Parathyroid adenoma (tissue), 2 donors: ENCODE data around the gene MZT2B.
"Not testable (repeated sequence)": the region's sequence is repeated elsewhere in the genome, so short reads cannot be mapped to it uniquely, and the experiment has no call there.

ENCODE experiments used
- H2AFZ ChIP-seq: fragments of 300-600 bp; sonication (generic); one replicate; pipeline ENCODE4 v1.7.0; 2017; ENCODE audit warnings: antibody characterized with exemption, mild to moderate bottlenecking
- H3K27ac ChIP-seq: fragments of 300-600 bp; sonication (generic); one replicate; pipeline ENCODE4 v1.7.0; 2017
- H3K27me3 ChIP-seq: fragments of 300-600 bp; sonication (generic); one replicate; pipeline ENCODE4 v1.7.0; 2017; ENCODE audit warnings: low read length; ENCODE audit not compliant: control insufficient read depth, insufficient read depth
- H3K36me3 ChIP-seq: fragments of 300-600 bp; sonication (generic); one replicate; pipeline ENCODE4 v1.7.0; 2017; ENCODE audit warnings: low read length; ENCODE audit not compliant: control insufficient read depth, insufficient read depth
- H3K4me1 ChIP-seq: fragments of 300-600 bp; sonication (generic); one replicate; pipeline ENCODE4 v1.7.0; 2017; ENCODE audit warnings: control low read depth
- H3K4me2 ChIP-seq: fragments of 300-600 bp; sonication (generic); one replicate; pipeline ENCODE4 v1.7.0; 2017; ENCODE audit warnings: low read length
- H3K4me3 ChIP-seq: fragments of 300-600 bp; sonication (generic); one replicate; pipeline ENCODE4 v1.7.0; 2017; ENCODE audit warnings: low read depth, low read length
- H3K79me2 ChIP-seq: fragments of 300-600 bp; sonication (generic); one replicate; pipeline ENCODE4 v1.7.0; 2017; ENCODE audit warnings: control low read depth
- H3K9ac ChIP-seq: fragments of 300-600 bp; sonication (generic); one replicate; pipeline ENCODE4 v1.7.0; 2017; ENCODE audit warnings: mild to moderate bottlenecking
- H3K9me3 ChIP-seq: fragments of 300-600 bp; sonication (generic); one replicate; pipeline ENCODE4 v1.7.0; 2017; ENCODE audit warnings: low read length; ENCODE audit not compliant: control insufficient read depth
- TF ChIP-seq, protein P1 (sequence below): fragments of 300-600 bp; sonication (generic); IDR thresholded peaks from one replicate; pipeline ENCODE4 v1.7.0; 2017; ENCODE audit warnings: antibody characterized with exemption, mild to moderate bottlenecking
- donor health status: primary hyperparathyroidism.

The MZT2B gene

DNA sequence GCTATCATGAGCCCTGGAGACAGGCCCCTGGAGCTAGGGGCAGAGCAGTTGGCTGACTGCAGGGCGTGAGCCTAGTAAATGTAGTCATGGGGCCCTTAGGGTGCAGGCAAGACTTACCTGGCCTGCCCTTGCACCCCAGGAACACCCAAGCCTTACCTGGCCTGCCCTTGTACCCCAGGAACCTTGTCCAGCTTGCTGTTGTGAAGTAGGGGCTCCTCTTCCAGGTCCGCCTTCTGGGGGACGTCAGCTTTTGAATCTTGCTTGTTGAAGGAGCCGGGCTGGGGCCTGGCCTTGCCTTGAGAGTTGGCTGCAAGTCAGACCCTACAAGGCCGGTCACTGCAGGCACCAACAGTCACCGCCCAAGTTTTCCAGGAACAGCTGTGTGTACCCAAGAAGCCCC, 41.1 kb upstream of the MZT2B start:
- H3K4me1 ChIP-seq, H3K9me3 ChIP-seq, H3K4me3 ChIP-seq, H3K36me3 ChIP-seq, H3K9ac ChIP-seq, H3K79me2 ChIP-seq, H2AFZ ChIP-seq, H3K27ac ChIP-seq, H3K27me3 ChIP-seq, H3K4me2 ChIP-seq: not testable (repeated sequence)

DNA sequence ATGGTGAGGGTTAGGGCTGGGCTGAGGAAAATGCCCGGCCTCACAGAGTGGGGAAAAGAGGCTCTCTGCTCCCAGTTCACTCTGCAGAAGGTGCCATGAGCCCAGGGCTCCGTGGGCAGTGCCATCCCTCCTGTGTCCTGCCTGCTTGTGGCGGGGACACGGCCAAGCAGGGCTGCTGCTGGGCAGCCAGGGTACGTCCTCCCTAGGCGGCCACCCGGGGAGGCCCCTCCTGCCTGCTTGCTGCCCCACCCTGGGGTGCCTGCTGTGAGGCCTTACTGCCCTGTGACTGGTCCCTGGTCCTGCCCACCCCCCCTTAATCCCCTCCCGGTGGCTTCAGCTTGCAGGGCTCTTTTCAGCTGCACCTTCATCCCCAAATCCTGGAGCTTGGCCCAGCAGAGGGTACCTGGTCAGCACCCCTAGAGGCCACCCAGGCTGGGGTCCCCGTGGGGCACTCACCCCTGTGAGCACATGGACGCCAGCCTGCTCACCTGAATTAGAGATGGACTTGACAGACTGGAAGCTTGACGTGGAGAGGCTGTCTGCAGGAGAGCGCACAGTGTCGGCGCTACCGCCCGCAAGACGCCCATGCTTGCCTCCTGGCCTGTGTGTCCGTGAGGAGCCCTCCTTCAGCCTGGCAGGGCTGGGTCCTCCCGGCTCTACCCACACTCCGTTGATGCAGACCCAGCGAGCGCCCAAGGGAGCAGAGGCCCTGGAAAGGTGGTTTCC, 40.3 kb upstream of the MZT2B start:
- H3K79me2 ChIP-seq, H3K27me3 ChIP-seq, H3K9me3 ChIP-seq, H3K4me1 ChIP-seq, H2AFZ ChIP-seq, H3K4me2 ChIP-seq, H3K36me3 ChIP-seq, H3K9ac ChIP-seq, H3K27ac ChIP-seq, H3K4me3 ChIP-seq: not testable (repeated sequence)

DNA sequence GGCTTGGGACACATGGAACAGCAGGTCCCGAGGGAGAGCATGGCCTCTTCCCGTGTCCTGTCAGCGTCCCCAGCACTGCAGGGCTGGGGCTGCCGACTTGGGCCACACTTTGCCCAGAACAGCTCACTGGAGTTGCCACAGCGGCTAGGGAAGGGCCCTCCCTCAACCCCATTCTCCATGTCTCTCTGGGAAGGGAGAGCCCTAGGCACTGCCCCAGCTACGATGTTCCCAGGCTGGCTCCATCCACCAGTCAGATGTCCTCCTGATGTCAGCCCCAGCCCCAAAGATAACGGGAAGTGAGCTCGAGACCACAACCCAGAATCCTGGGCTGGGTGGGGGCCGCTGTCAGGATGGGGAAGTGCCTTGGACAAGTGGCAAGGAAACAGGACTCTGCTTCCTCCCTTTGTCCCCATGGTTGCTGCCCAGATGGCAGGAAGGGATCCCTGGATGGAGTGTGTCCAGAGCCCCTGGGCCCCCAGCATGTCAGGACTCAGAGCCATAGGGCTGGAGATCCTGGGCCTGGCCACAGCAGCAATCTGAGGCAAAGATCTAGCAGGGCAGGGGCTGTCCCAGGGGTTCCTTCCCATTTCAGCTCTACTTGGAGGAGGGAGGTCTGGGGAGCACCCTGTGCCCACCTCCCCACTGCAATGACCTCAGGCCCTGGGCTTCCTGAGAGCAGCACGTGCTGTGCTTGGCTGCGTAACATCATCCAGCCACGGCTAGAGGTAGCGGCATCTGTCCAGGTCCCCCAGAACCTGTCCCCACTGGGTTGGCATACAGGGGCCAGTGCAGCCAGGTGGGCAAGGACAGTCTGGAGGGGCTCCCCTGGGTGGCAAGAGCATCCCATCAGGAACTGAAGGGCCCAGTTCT, 39.4 kb upstream of the MZT2B start:
- not testable (repeated sequence) for H2AFZ ChIP-seq, H3K27ac ChIP-seq, H3K4me3 ChIP-seq, H3K9ac ChIP-seq, H3K4me1 ChIP-seq, H3K79me2 ChIP-seq, H3K9me3 ChIP-seq, H3K27me3 ChIP-seq, H3K4me2 ChIP-seq, H3K36me3 ChIP-seq

DNA sequence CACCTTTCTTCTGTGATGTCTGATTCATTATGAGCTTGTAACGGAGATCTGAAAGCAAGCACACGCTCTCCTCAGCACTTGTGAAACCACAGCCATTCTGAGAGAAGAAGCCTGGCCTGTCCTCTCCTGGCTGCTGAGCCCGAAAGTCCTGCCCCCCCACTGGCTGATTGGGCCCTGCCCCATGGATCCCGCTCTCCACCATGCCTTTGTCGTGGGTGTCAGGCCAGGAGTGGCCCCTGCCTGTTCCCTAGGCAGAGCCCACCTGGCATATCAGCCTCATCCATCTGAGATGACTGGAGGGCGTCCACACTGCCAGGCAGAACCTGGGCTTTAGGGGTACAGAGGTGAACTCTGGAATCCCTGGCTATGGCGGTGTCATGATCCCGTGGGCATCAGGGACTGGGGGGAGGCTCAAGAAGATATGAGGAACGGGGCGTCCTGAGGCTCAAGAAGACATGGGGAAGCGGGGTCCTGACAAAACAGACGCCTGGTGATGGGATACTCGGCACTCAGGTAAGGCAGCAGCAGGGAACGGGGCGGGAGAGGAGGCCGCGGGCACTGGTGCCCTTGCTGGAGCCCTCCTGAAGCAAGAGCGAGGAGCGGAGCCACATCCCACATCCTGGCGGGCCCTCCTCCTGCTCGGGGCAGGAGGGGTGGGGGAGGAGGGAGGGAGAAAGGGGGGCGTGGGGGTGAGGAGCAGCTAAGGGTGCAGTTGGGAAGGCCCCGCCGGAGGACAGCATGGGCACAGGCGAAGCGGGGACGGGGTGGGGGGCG, 38.6 kb upstream of the MZT2B start:
- not testable (repeated sequence) for H3K27ac ChIP-seq, H3K9me3 ChIP-seq, H3K27me3 ChIP-seq, H3K4me1 ChIP-seq, H3K9ac ChIP-seq, H3K36me3 ChIP-seq, H3K79me2 ChIP-seq
- Histone ChIP-seq H3K4me2 (peak overlapping the region; percentile 59), H2AFZ (peak overlapping the region; percentile 53), H3K4me3 (peak overlapping the region; percentile 16)

DNA sequence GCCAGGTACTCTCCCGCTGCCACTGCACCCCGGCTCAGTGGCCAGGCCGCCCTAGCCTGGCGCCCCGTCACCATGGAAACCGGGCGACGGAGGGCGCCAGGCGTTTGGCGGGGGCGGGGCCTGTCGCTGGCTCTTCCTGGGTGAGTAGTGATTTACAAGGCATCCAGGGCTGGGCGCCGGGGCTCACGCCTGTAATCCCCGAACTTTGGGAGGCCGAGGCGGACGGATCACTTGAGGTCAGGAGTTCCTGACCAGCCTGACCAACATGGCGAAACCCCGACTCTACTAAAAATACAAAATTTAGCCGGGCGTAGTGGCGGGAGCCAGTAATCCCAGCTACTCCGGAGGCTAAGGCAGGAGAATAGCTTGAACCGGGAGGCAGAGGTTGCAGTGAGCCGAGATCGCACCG, 37.1 kb upstream of the MZT2B start, which contains the start of gene CCDC74B:
Gene CCDC74B (minus strand): TSS at position 107 of the 409 bp plus-strand sequence. CDS start 116 bp downstream, outside the sequence.
- H3K36me3 ChIP-seq, H3K9me3 ChIP-seq, H3K27me3 ChIP-seq, H3K4me1 ChIP-seq, H3K79me2 ChIP-seq, H3K9ac ChIP-seq: not testable (repeated sequence)
- Histone ChIP-seq H3K4me2 (peak within 1 kb of the TSS; percentile 47), H2AFZ (peak within 1 kb of the TSS; percentile 83), H3K4me3 (peak within 1 kb of the TSS; percentile 34), H3K27ac (peak within 1 kb of the TSS; percentile 62)

DNA sequence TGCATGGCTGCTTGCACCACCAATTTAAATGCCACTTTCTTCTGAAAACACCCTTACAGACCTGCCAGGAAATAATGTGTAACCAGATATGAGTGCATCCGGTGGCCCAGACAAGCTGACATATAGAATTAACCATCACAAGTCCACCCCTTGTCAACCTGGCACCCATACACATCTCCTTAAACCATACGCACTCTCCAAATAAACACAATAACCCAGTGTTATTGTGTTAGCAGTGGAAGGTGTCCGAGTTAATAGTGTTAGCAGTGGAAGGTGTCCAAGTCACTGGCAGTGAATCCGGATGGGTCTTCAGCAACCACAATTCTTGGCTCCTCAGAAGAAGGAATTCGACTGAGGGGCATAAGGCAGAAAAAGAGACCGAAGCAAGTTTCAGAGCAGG, 33.5 kb upstream of the MZT2B start:
- not testable (repeated sequence) for H3K9ac ChIP-seq, H3K4me3 ChIP-seq, H3K4me2 ChIP-seq, H3K9me3 ChIP-seq, H3K36me3 ChIP-seq, H3K79me2 ChIP-seq, H3K27me3 ChIP-seq, H3K4me1 ChIP-seq, H2AFZ ChIP-seq, H3K27ac ChIP-seq

DNA sequence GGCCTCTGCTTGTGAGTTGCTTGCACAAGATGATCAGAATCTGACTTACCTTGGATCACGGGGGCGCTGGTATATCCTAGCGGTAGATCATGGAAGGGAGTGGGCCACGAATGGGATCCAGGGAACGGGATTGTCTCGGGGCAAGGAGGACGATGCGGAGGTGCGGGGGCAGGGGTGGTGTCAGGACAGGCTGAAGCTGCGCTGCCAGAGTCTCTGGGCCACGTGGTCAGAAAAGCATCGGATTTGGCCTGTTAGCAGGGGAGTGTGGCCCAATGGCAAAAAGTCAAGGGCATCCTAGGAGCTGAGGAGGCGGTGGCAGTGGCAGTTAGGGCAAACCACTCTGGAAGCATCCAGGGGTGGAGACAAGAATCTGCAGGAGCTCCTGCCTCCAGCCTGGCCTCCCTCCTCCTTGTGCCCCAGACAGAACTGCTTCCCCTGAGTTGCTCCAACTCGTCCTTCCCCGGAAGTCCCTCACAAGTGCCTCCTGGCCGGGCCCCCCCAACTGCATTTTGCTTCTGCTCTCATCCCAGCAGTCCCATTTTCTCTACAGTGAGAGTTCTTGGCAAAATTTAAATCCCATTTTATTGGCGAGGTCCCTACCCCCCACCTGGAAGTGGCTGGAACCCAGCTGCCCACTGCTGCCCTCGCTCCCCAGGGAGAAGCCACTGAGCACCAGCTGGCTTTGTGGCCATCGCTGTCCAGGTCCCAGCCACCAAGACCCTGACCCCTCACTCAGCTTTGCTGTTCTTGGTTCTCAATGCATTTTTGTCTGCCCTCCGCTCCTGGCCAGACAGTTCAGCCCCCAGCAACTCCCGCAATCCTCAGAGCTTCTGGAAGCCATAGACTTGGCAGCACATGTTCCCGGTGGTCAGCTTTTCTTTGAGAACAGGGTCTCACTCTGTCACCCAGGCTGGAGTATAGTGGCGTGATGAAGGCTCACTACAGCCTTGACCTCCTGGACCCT, 31.6 kb upstream of the MZT2B start:
- no peaks in the 10 kb centered on the region for H3K9me3 ChIP-seq
- no peaks in the 10 kb centered on the region for H3K79me2 ChIP-seq
- H3K9ac ChIP-seq = no peak overlapping the region
- no peak overlapping the region for H3K4me3 ChIP-seq
- peaks cover under 1% of the 10 kb centered on the region for H3K4me1 ChIP-seq
- no peaks in the 10 kb centered on the region for H3K36me3 ChIP-seq
- TF ChIP-seq, protein P1, sequence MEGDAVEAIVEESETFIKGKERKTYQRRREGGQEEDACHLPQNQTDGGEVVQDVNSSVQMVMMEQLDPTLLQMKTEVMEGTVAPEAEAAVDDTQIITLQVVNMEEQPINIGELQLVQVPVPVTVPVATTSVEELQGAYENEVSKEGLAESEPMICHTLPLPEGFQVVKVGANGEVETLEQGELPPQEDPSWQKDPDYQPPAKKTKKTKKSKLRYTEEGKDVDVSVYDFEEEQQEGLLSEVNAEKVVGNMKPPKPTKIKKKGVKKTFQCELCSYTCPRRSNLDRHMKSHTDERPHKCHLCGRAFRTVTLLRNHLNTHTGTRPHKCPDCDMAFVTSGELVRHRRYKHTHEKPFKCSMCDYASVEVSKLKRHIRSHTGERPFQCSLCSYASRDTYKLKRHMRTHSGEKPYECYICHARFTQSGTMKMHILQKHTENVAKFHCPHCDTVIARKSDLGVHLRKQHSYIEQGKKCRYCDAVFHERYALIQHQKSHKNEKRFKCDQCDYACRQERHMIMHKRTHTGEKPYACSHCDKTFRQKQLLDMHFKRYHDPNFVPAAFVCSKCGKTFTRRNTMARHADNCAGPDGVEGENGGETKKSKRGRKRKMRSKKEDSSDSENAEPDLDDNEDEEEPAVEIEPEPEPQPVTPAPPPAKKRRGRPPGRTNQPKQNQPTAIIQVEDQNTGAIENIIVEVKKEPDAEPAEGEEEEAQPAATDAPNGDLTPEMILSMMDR = no peak
- H3K27ac ChIP-seq = no peak overlapping the region
- no peaks in the 10 kb centered on the region for H3K27me3 ChIP-seq
- no peak overlapping the region for H3K4me2 ChIP-seq
- no peak overlapping the region for H2AFZ ChIP-seq

DNA sequence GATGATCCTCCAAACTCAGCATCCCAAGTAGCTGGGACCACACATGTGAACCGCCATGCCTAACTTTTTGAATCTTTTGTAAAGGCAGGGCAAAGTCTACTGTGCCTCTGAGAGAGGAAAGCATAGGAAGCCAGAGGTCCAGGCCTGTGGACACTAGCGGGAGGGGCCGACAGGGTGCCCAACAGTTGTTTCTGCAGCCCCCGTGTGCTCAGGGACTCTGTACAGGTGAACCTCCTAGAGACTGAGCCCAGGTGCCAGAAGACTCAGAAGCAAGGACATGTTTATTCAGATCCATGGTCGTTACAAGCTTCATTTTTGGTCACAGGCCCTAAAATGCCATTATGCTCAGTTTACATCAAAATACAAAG, 30.9 kb upstream of the MZT2B start:
- H3K36me3 ChIP-seq, H3K4me2 ChIP-seq, H3K4me1 ChIP-seq, H3K9me3 ChIP-seq, H3K27ac ChIP-seq, H2AFZ ChIP-seq, H3K79me2 ChIP-seq, H3K27me3 ChIP-seq, H3K4me3 ChIP-seq, H3K9ac ChIP-seq: not testable (repeated sequence)

DNA sequence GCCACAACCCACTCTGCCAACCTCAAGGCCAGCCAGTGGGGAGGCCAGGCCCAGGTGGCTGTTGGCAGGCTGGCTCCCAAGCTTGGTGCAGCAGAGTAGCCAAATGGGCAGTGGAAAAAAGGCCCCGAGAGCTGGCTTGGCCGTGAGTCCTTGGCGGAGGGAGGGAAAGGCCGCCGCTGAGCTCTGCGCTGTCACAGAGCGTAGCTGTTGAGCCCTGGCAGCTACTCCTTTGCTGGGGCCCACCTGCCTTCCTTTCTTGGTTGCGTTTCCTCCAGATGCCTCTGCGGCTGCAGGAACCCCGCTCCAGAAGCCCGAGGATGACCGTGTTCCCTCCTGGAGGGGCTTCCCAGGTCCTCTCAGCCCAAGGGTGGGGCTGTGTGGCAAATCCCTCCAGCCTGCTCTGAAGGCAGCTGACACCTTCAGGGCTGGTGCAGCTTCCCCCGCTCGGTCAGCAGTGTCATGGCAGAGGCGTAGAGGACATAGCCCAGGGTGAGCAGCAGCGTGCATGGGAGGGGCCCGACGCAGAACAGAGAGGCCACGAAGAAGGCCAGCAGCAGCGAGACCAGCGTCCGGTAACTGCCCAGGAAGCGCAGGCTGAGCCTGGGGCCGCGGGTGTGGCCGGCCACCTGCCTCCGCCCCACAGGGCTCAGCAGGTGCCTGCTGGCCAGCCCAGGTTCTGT, 29.8 kb upstream of the MZT2B start:
- H3K36me3 ChIP-seq, H3K27me3 ChIP-seq, H3K27ac ChIP-seq, H3K4me3 ChIP-seq, H2AFZ ChIP-seq, H3K4me1 ChIP-seq, H3K4me2 ChIP-seq, H3K9ac ChIP-seq, H3K79me2 ChIP-seq, H3K9me3 ChIP-seq: not testable (repeated sequence)
